Ovary (tissue), 9 donors: ENCODE results near the gene TRIO. TPM values are rescaled to one million over a fixed set of nuclear protein-coding genes. Genes with fewer than 3 reads are reported as not detected.

ENCODE experiments used
- DNase-seq, 5 donors: peaks; one replicate each; pipeline ENCODE4 v3.0.0-alpha.2; 2019 to 2020
- H3K27ac ChIP-seq, 2 donors: fragments of 200-600 bp; one replicate each; pipeline versions ENCODE4 v1.5.1 to v1.8.0; 2019 to 2022
- H3K27me3 ChIP-seq: fragments of 200-600 bp; one replicate; pipeline ENCODE4 v1.8.0; 2022
- H3K36me3 ChIP-seq: fragments of 200-600 bp; sonication (generic); one replicate; pipeline ENCODE4 v1.5.1; 2019
- H3K4me1 ChIP-seq: one replicate; pipeline ENCODE4 v1.8.1; 2013; ENCODE audit warnings: mild to moderate bottlenecking, moderate library complexity; ENCODE audit not compliant: insufficient read depth
- H3K4me3 ChIP-seq: fragments of 200-600 bp; sonication (generic); one replicate; pipeline ENCODE4 v1.5.1; 2017
- H3K9me3 ChIP-seq, 2 donors: fragments of 200-600 bp in 1 of 2; sonication (generic) in 1 of 2; one replicate each; pipeline versions ENCODE4 v1.5.1 to v1.8.1; 2013 to 2019; ENCODE audit warnings: mild to moderate bottlenecking in 1 of 2, moderate library complexity in 1 of 2
- CTCF ChIP-seq, 3 donors: fragments of 450-650 bp in 2 of 3; fragments of 200-600 bp in 1 of 3; IDR thresholded peaks; one replicate each; pipeline versions ENCODE4 v1.5.1 to v1.8.0; 2016 to 2022; ENCODE audit warnings: antibody characterized with exemption in 3 of 3, mild to moderate bottlenecking in 1 of 3
- EP300 ChIP-seq: sonication (generic); formaldehyde crosslinking; IDR thresholded peaks from one replicate; pipeline ENCODE4 v1.6.1; 2017; ENCODE audit warnings: antibody characterized with exemption
- POLR2A ChIP-seq: fragments of 450-650 bp; IDR thresholded peaks from one replicate; pipeline ENCODE4 v1.6.1; 2017; ENCODE audit warnings: antibody characterized with exemption, mild to moderate bottlenecking, moderate library complexity
- WGBS, 3 donors: extraction: QIAGEN DNeasy Blood & Tissue Kit in 1 of 3; methylation state at CpG; one replicate each; pipeline versions ENCODE4 v1.1.5 to v1.1.7; 2013 to 2017; 5-methylcytosine and 5-hydroxymethylcytosine counted together
- intact Hi-C, 4 donors: fragments of 100-400 bp; cut with DNase I; formaldehyde crosslinking; loops; one replicate each; pipeline versions ENCODE4 v1.11.0 to v1.15.1; 2022 to 2023
- polyA plus RNA-seq, 2 donors: library from polyadenylated mRNA; stranded (reverse); fragments of 200-250 nt in 1 of 2; fragments of 350-450 nt in 1 of 2; fragmentation: Illumina TruSeq in 1 of 2; extraction: RNeasy Lipid Tissue Mini Kit (QIAGEN cat#74804) in 1 of 2; gene quantifications; one replicate each; pipeline ENCODE4 v1.2.3, GENCODE V29; 2013 to 2014
- total RNA-seq, 7 donors: library from RNA; depleted of rRNA in 2 of 7; stranded (reverse); fragments of >200 nt in 2 of 7; fragmentation: NEBNext Ultra II Directional in 3 of 7; extraction: Animal tissue kit (Norgen Biotek cat#: 25700) in 3 of 7; gene quantifications; one replicate each; pipeline versions ENCODE4 v1.1.0 to v1.2.4, GENCODE V29; 2016 to 2023
- donor health status: DM: no; HTN: no; CAD: no; lungs with moderate emphysema.
- donor health status: DM: no; HTN: no; CAD: no.
- donor health status: Bipolar disorder and iron deficiency.
- donor health status: DM: yes; HTN: yes; CAD: no.
- donor health status: DM: no; HTN: no; CAD: no.
- donor health status: DM: yes; HTN: yes; CAD: no.

The TRIO gene
- total and polyA plus RNA-seq, 9 donors = 58.4 to 268 (median 125) TPM

GRCh38 chr5:14157493-14157782 lies 14.3 kb downstream of the TRIO start:
- Histone ChIP-seq H3K4me1 (peaks cover 19% of the 10 kb centered on the region), H3K27me3 (no peaks in the 10 kb centered on the region), H3K27ac (no peak overlapping the region), H3K4me3 (no peak overlapping the region), H3K36me3 (no peaks in the 10 kb centered on the region), H3K9me3 (no peaks in the 10 kb centered on the region)
- intact Hi-C loops = no loop called here
- TF ChIP-seq POLR2A = no peak
- TF ChIP-seq EP300 = no peak
- TF ChIP-seq CTCF (IDR thresholded peaks at IDR 0.05) = no peak
- 70 to 82% (median 78%) methylated on average over 3 of the region's 3 CpGs for WGBS, 3 donors
- DNase-seq = no peak

DNA sequence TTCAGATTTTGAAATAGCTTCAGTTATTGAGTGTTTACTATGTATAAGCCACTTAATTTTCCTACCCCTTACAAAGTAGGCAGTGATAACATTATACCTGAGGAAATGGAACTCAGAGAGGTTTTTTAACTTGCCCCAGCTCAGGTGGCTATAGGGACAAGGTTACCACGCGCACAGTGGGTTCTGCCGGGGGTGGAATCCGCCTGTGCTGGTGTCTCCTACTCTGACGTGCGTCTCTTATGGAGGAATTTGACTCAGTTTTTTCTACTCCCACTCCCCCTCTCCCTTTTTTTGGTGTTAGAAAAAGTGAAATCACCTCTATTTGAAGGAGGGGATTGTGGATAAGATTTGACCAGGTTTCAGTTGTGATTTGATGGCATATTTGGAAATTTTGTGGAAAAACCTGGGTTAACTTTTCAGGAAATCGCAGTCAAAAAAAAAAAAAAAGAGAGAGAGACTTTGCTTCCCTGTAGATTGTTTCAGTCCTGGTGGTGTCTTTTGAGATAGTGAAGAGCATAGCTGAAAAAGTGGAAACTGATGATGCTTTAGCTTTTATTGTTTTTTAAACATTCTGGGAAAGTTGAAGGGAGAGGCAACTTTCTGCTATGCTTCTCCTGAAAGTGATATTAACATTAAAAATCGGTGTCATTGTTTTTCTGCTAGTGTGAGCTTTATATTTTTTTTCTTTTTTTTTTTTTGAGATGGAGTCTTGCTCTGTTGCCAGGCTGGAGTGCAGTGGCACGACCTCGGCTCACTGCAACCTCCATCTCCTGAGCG lies 15.9 kb downstream of the TRIO start:
- no peak for DNase-seq
- Histone ChIP-seq H3K4me3 (no peak overlapping the region), H3K27me3 (no peaks in the 10 kb centered on the region), H3K27ac (no peak overlapping the region), H3K36me3 (no peaks in the 10 kb centered on the region), H3K4me1 (peaks cover 11% of the 10 kb centered on the region), H3K9me3 (no peaks in the 10 kb centered on the region)
- intact Hi-C loops = no loop called here
- no peak for TF ChIP-seq POLR2A
- TF ChIP-seq EP300 = no peak
- TF ChIP-seq CTCF (IDR thresholded peaks at IDR 0.05) = no peak
- 59 to 81% (median 73%) methylated on average over 11 of the region's 11 CpGs for WGBS, 3 donors

- Histone ChIP-seq H3K36me3 (no peaks in the 10 kb centered on the region), H3K4me3 (no peak overlapping the region), H3K27me3 (no peaks in the 10 kb centered on the region), H3K27ac (no peak overlapping the region), H3K9me3 (no peaks in the 10 kb centered on the region), H3K4me1 (peaks cover 6% of the 10 kb centered on the region)
- DNase-seq = no peak
- no peak for TF ChIP-seq POLR2A
- TF ChIP-seq CTCF (IDR thresholded peaks at IDR 0.05) = no peak
- no peak for TF ChIP-seq EP300
- intact Hi-C loops = no loop called here
- WGBS, 3 donors = 74 to 79% (median 75%) methylated on average over 7 of the region's 7 CpGs
Measured at GRCh38 chr5:14161825-14162556, 18.8 kb downstream of the TRIO start.

GRCh38 chr5:14164164-14165163 lies 21.3 kb downstream of the TRIO start:
- TF ChIP-seq POLR2A (no peak), CTCF (IDR thresholded peaks at IDR 0.05) (no peak), EP300 (no peak)

More at GRCh38 chr5:14164164-14165163, 21.3 kb downstream of the TRIO start:
- 90 to 95% (median 94%) methylated on average over 7 of the region's 7 CpGs for WGBS, 3 donors
- no peak overlapping the region for H3K27ac ChIP-seq
- H3K4me1 ChIP-seq = peaks cover 11% of the 10 kb centered on the region
- H3K36me3 ChIP-seq = no peaks in the 10 kb centered on the region
- H3K9me3 ChIP-seq = no peaks in the 10 kb centered on the region
- no peak overlapping the region for H3K4me3 ChIP-seq
- intact Hi-C loops = no loop called here
- DNase-seq = no peak
- no peaks in the 10 kb centered on the region for H3K27me3 ChIP-seq
